HG02798 (cell line): Measurements from ENCODE around the gene PARVG.

ENCODE experiments used
- ATAC-seq: cut with Tn5 transposase; IDR thresholded peaks from one replicate; pipeline ENCODE4 v1.9.1; 2021; ENCODE audit warnings: mild to moderate bottlenecking; ENCODE audit not compliant: unreplicated experiment, poor library complexity

PARVG gene

GRCh38 chr22:44179196-44179988, 1.3 kb upstream of the PARVG start:
- no peak for ATAC-seq

- no peak for ATAC-seq
Measured at GRCh38 chr22:44179989-44180705, 578 bp upstream of the PARVG start.

GRCh38 chr22:44181033-44181911, 547 bp downstream of the PARVG start:
- peak; percentile 38 for ATAC-seq

GRCh38 chr22:44181912-44182587, 1.3 kb downstream of the PARVG start:
- peak; percentile 22 for ATAC-seq

- no peak for ATAC-seq
Measured at GRCh38 chr22:44182588-44183286, 2.0 kb downstream of the PARVG start.

GRCh38 chr22:44183287-44183588, 2.5 kb downstream of the PARVG start:
- no peak for ATAC-seq

GRCh38 chr22:44184006-44184405, 3.3 kb downstream of the PARVG start:
- no peak for ATAC-seq

GRCh38 chr22:44185237-44186120, 4.8 kb downstream of the PARVG start:
- no peak for ATAC-seq

- ATAC-seq: no peak
Measured at GRCh38 chr22:44186121-44186510, 5.4 kb downstream of the PARVG start.

GRCh38 chr22:44186737-44187136, 6.0 kb downstream of the PARVG start:
- no peak for ATAC-seq

GRCh38 chr22:44187652-44188230, 7.0 kb downstream of the PARVG start:
- no peak for ATAC-seq

GRCh38 chr22:44188316-44188715, 7.6 kb downstream of the PARVG start:
- no peak for ATAC-seq

GRCh38 chr22:44188986-44189630, 8.4 kb downstream of the PARVG start:
- no peak for ATAC-seq

- ATAC-seq: no peak
Measured at GRCh38 chr22:44190381-44190976, 9.8 kb downstream of the PARVG start.

- ATAC-seq: no peak
Measured at GRCh38 chr22:44191036-44191454, 10.3 kb downstream of the PARVG start.

GRCh38 chr22:44192098-44192815, 11.5 kb downstream of the PARVG start:
- no peak for ATAC-seq
